Smooth muscle cell (in vitro differentiated cells): ENCODE measurements around the gene DDX43. TPM values are rescaled to one million over a fixed set of nuclear protein-coding genes. Genes with fewer than 3 reads are reported as not detected.

Experiments
- DNase-seq: peaks from one replicate; lab custom pipeline; 2025; ENCODE audit not compliant: unreplicated experiment; lab: John Stamatoyannopoulos, UW
- H2AFZ ChIP-seq: fragments of 200-600 bp; sonication (generic); 2 replicates; pipeline ENCODE4 v1.6.0; 2016; ENCODE audit warnings: antibody characterized with exemption, low read depth, mild to moderate bottlenecking
- H3F3A ChIP-seq: fragments of 200-600 bp; sonication (generic); 2 replicates; pipeline ENCODE4 v1.6.0; 2017; ENCODE audit warnings: antibody characterized with exemption, low read depth
- H3K27ac ChIP-seq: fragments of 200-600 bp; sonication (generic); 2 replicates; pipeline ENCODE4 v1.5.1; 2016; ENCODE audit warnings: low read depth, mild to moderate bottlenecking
- H3K27me3 ChIP-seq: fragments of 200-600 bp; sonication (generic); 2 replicates; pipeline ENCODE4 v1.6.1; 2016; ENCODE audit warnings: low read depth, mild to moderate bottlenecking
- H3K36me3 ChIP-seq: fragments of 200-600 bp; sonication (generic); 2 replicates; pipeline ENCODE4 v1.5.1; 2016; ENCODE audit warnings: low read depth
- H3K4me1 ChIP-seq: fragments of 200-600 bp; sonication (generic); 2 replicates; pipeline ENCODE4 v1.5.1; 2016; ENCODE audit warnings: low read depth
- H3K4me2 ChIP-seq: fragments of 200-600 bp; sonication (generic); 2 replicates; pipeline ENCODE4 v1.6.0; 2016; ENCODE audit warnings: mild to moderate bottlenecking
- H3K4me3 ChIP-seq: fragments of 200-600 bp; sonication (generic); 2 replicates; pipeline ENCODE4 v1.5.1; 2016; ENCODE audit warnings: mild to moderate bottlenecking
- H3K79me2 ChIP-seq: fragments of 200-600 bp; sonication (generic); 2 replicates; pipeline ENCODE4 v1.6.0; 2016; ENCODE audit warnings: low read depth, mild to moderate bottlenecking
- H3K9ac ChIP-seq: fragments of 200-600 bp; sonication (generic); 2 replicates; pipeline ENCODE4 v1.6.0; 2016; ENCODE audit warnings: low read depth
- H3K9me3 ChIP-seq: fragments of 200-600 bp; sonication (generic); replicated peaks from 2 replicates; pipeline ENCODE4 v1.5.1; 2016; ENCODE audit warnings: low read depth
- H4K20me1 ChIP-seq: fragments of 200-600 bp; sonication (generic); 2 replicates; pipeline ENCODE4 v1.6.0; 2016; ENCODE audit warnings: low read depth
- WGBS: methylation state at CpG from one replicate; pipeline ENCODE4 v1.1.7; 2016; ENCODE audit warnings: low lambda C conversion rate; 5-methylcytosine and 5-hydroxymethylcytosine counted together
- polyA plus RNA-seq: library from polyadenylated mRNA; unstranded; fragments of >200 nt; fragmentation: Nextera tagmentation; extraction: Ambion mirVana; gene quantifications from 2 replicates; pipeline ENCODE4 v1.2.1, GENCODE V29; 2016
- total RNA-seq: library from RNA; depleted of rRNA; stranded (reverse); fragments of >200 nt; gene quantifications from 2 replicates; pipeline ENCODE4 v1.2.3, GENCODE V29; 2014
- TF ChIP-seq, protein P1 (sequence below): fragments of 200-600 bp; sonication (generic); IDR thresholded peaks from 2 replicates; pipeline ENCODE4 v1.5.1; 2017; ENCODE audit warnings: borderline replicate concordance, mild to moderate bottlenecking, antibody characterized with exemption; ENCODE audit not compliant: insufficient read depth, poor library complexity, severe bottlenecking

Gene DDX43
- total and polyA plus RNA-seq, 2 experiments from 2014 or later: not detected

DNA sequence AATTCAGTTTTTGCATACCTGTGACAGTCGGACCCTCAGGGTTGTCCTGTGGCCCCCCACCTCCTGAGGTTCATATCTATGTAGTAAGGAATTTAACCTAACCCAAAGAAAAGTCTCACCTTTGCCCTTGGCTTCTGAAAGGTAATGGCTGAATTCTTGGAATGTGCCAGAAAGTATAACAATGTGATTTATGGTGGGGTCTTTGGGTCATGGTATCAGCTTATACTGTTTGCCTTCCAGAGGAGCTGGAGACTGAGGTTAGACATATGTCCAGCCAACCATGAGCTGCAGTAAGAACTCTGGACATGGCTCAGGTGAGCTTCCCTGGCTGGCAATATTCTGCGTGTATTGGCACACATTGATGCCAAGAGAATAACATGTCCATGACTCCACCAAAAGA, 26.9 kb downstream of the DDX43 start:
- Histone ChIP-seq H3K27ac (no peak overlapping the region), H4K20me1 (no peaks in the 10 kb centered on the region), H3K79me2 (no peaks in the 10 kb centered on the region), H3K27me3 (no peaks in the 10 kb centered on the region), H3K4me3 (no peak overlapping the region), H3K36me3 (no peaks in the 10 kb centered on the region), H3K9me3 (no peaks in the 10 kb centered on the region), H2AFZ (no peak overlapping the region), H3F3A (no peaks in the 10 kb centered on the region), H3K4me2 (no peak overlapping the region), H3K9ac (no peak overlapping the region), H3K4me1 (no peaks in the 10 kb centered on the region)
- 97% methylated on average over 2 of the region's 2 CpGs for WGBS
- DNase-seq: no peak
- TF ChIP-seq, protein P1, sequence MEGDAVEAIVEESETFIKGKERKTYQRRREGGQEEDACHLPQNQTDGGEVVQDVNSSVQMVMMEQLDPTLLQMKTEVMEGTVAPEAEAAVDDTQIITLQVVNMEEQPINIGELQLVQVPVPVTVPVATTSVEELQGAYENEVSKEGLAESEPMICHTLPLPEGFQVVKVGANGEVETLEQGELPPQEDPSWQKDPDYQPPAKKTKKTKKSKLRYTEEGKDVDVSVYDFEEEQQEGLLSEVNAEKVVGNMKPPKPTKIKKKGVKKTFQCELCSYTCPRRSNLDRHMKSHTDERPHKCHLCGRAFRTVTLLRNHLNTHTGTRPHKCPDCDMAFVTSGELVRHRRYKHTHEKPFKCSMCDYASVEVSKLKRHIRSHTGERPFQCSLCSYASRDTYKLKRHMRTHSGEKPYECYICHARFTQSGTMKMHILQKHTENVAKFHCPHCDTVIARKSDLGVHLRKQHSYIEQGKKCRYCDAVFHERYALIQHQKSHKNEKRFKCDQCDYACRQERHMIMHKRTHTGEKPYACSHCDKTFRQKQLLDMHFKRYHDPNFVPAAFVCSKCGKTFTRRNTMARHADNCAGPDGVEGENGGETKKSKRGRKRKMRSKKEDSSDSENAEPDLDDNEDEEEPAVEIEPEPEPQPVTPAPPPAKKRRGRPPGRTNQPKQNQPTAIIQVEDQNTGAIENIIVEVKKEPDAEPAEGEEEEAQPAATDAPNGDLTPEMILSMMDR: no peak

DNA sequence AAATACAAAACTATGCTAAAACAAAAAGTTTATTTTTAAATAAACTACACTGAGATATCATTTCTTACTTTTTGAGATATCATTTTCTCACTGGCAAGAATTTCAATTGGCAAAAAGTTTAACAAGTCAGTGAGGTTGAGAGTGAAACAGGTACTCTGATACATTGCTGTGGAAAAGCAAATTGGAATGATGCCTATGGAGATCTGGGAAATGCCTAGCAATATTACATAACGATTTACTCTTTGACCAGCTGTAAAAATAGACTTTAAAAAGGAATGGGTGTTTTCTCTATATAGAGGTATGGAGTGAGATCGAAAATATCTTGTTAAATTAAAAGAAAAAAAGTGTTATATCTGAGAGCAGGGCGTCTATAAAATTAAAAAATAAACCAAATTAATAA, 40.6 kb downstream of the DDX43 start:
- Histone ChIP-seq H3K4me2 (no peak overlapping the region), H3K27ac (no peak overlapping the region), H3K36me3 (no peaks in the 10 kb centered on the region), H2AFZ (no peak overlapping the region), H3K79me2 (no peaks in the 10 kb centered on the region), H3K27me3 (no peaks in the 10 kb centered on the region), H3K4me1 (no peaks in the 10 kb centered on the region), H3K9ac (no peak overlapping the region), H3K9me3 (no peaks in the 10 kb centered on the region), H4K20me1 (no peaks in the 10 kb centered on the region), H3K4me3 (no peak overlapping the region), H3F3A (no peaks in the 10 kb centered on the region)
- no peak for DNase-seq
- TF ChIP-seq, protein P1: no peak
- WGBS: 90% methylated on average over 3 of the region's 3 CpGs

DNA sequence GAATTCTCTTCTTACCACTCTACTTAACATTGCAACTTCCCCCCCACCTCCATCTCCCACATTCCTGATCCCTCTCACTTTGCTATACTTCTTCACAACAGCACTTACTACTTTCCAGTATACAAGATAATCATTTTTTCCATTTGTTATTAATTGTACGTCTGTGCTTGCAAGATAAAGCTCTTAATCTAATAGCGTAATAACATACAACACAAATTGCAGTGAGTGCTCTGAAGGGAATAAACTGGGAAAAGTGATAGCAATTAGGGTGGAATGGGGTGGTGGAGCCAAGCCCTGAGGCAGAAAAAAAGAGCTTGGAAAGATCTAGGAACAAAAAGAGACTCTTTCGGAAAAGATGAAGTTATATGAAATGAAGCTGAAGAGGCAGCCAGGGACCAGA, 48.9 kb downstream of the DDX43 start:
- Histone ChIP-seq H3K79me2 (no peaks in the 10 kb centered on the region), H2AFZ (no peak overlapping the region), H3K4me3 (no peak overlapping the region), H3F3A (no peaks in the 10 kb centered on the region), H3K4me1 (no peaks in the 10 kb centered on the region), H3K27ac (no peak overlapping the region), H3K9ac (no peak overlapping the region), H3K9me3 (no peaks in the 10 kb centered on the region), H3K36me3 (no peaks in the 10 kb centered on the region), H4K20me1 (no peaks in the 10 kb centered on the region), H3K27me3 (no peaks in the 10 kb centered on the region), H3K4me2 (no peak overlapping the region)
- TF ChIP-seq, protein P1: no peak
- DNase-seq: no peak
- WGBS: 94% methylated on average over 3 of the region's 3 CpGs
